ENCODE data around the gene SEZ6.

The SEZ6 gene

GRCh38 chr17:29005936-29006511 is at the start of gene SEZ6:
TSS of gene SEZ6 (minus strand) at chr17:29006033. CDS start at chr17:29005869, 164 bp downstream.
- Mint-ChIP-seq H3K4me3 (no peak within 1 kb of the TSS), H3K27me3 (peaks cover 41% of the 10 kb centered on the region), H3K4me1 (no peaks in the 10 kb centered on the region), H3K9me3 (no peaks in the 10 kb centered on the region), H3K27ac (no peak within 1 kb of the TSS), H3K36me3 (no peaks in the 10 kb centered on the region)

- Mint-ChIP-seq H3K9me3 (no peaks in the 10 kb centered on the region), H3K27ac (no peak overlapping the region), H3K4me1 (no peaks in the 10 kb centered on the region), H3K4me3 (no peak overlapping the region), H3K36me3 (no peaks in the 10 kb centered on the region), H3K27me3 (no peaks in the 10 kb centered on the region)
Observed at GRCh38 chr17:29054835-29055234, 49.0 kb upstream of the SEZ6 start.

- Mint-ChIP-seq H3K4me3 (no peak overlapping the region), H3K4me1 (no peaks in the 10 kb centered on the region), H3K27ac (no peak overlapping the region), H3K36me3 (no peaks in the 10 kb centered on the region), H3K27me3 (no peaks in the 10 kb centered on the region), H3K9me3 (no peaks in the 10 kb centered on the region)
Observed at GRCh38 chr17:29051731-29052130, 45.9 kb upstream of the SEZ6 start.

- no peak overlapping the region for H3K4me3 Mint-ChIP-seq
- no peaks in the 10 kb centered on the region for H3K27me3 Mint-ChIP-seq
- no peak overlapping the region for H3K27ac Mint-ChIP-seq
- no peaks in the 10 kb centered on the region for H3K36me3 Mint-ChIP-seq
- no peaks in the 10 kb centered on the region for H3K9me3 Mint-ChIP-seq
- no peaks in the 10 kb centered on the region for H3K4me1 Mint-ChIP-seq
Observed at GRCh38 chr17:29051194-29051593, 45.4 kb upstream of the SEZ6 start.

- Mint-ChIP-seq H3K27ac (no peak overlapping the region), H3K4me3 (no peak overlapping the region), H3K27me3 (no peaks in the 10 kb centered on the region), H3K36me3 (no peaks in the 10 kb centered on the region), H3K4me1 (no peaks in the 10 kb centered on the region), H3K9me3 (no peaks in the 10 kb centered on the region)
Observed at GRCh38 chr17:29050176-29050575, 44.3 kb upstream of the SEZ6 start.

- no peaks in the 10 kb centered on the region for H3K4me1 Mint-ChIP-seq
- no peak overlapping the region for H3K27ac Mint-ChIP-seq
- H3K4me3 Mint-ChIP-seq = no peak overlapping the region
- no peaks in the 10 kb centered on the region for H3K9me3 Mint-ChIP-seq
- H3K36me3 Mint-ChIP-seq = no peaks in the 10 kb centered on the region
- no peaks in the 10 kb centered on the region for H3K27me3 Mint-ChIP-seq
Observed at GRCh38 chr17:29049541-29050145, 43.8 kb upstream of the SEZ6 start.

- Mint-ChIP-seq H3K27ac (no peak overlapping the region), H3K36me3 (no peaks in the 10 kb centered on the region), H3K4me3 (no peak overlapping the region), H3K4me1 (no peaks in the 10 kb centered on the region), H3K27me3 (no peaks in the 10 kb centered on the region), H3K9me3 (no peaks in the 10 kb centered on the region)
Observed at GRCh38 chr17:29048440-29049368, 42.9 kb upstream of the SEZ6 start.

GRCh38 chr17:29046473-29046839 is 40.6 kb upstream of the SEZ6 start:
- Mint-ChIP-seq H3K27ac (no peak overlapping the region), H3K36me3 (no peaks in the 10 kb centered on the region), H3K27me3 (peaks cover 1% of the 10 kb centered on the region), H3K4me1 (no peaks in the 10 kb centered on the region), H3K9me3 (no peaks in the 10 kb centered on the region), H3K4me3 (no peak overlapping the region)

GRCh38 chr17:29045734-29046472 is 40.1 kb upstream of the SEZ6 start:
- Mint-ChIP-seq H3K9me3 (no peaks in the 10 kb centered on the region), H3K27me3 (peaks cover 1% of the 10 kb centered on the region), H3K4me3 (no peak overlapping the region), H3K36me3 (no peaks in the 10 kb centered on the region), H3K27ac (no peak overlapping the region), H3K4me1 (no peaks in the 10 kb centered on the region)

GRCh38 chr17:29045026-29045425 is 39.2 kb upstream of the SEZ6 start:
- Mint-ChIP-seq H3K27me3 (peaks cover 1% of the 10 kb centered on the region), H3K27ac (no peak overlapping the region), H3K9me3 (no peaks in the 10 kb centered on the region), H3K36me3 (no peaks in the 10 kb centered on the region), H3K4me3 (no peak overlapping the region), H3K4me1 (no peaks in the 10 kb centered on the region)

GRCh38 chr17:29043539-29044145 is 37.8 kb upstream of the SEZ6 start:
- no peak overlapping the region for H3K27ac Mint-ChIP-seq
- peaks cover 5% of the 10 kb centered on the region for H3K27me3 Mint-ChIP-seq
- H3K36me3 Mint-ChIP-seq = no peaks in the 10 kb centered on the region
- no peaks in the 10 kb centered on the region for H3K9me3 Mint-ChIP-seq
- no peaks in the 10 kb centered on the region for H3K4me1 Mint-ChIP-seq
- no peak overlapping the region for H3K4me3 Mint-ChIP-seq

- Mint-ChIP-seq H3K36me3 (no peaks in the 10 kb centered on the region), H3K9me3 (no peaks in the 10 kb centered on the region), H3K27ac (no peak within 1 kb of the TSS), H3K4me3 (no peak within 1 kb of the TSS), H3K4me1 (no peaks in the 10 kb centered on the region), H3K27me3 (peaks cover 5% of the 10 kb centered on the region)
Observed at GRCh38 chr17:29042679-29043538, 37.1 kb upstream of the SEZ6 start, which contains the start of gene PIPOX. TSS of gene PIPOX (plus strand) at chr17:29043141. CDS start at chr17:29043226, 85 bp downstream.

- H3K9me3 Mint-ChIP-seq = no peaks in the 10 kb centered on the region
- no peak overlapping the region for H3K27ac Mint-ChIP-seq
- no peaks in the 10 kb centered on the region for H3K4me1 Mint-ChIP-seq
- H3K36me3 Mint-ChIP-seq = no peaks in the 10 kb centered on the region
- H3K4me3 Mint-ChIP-seq = no peak overlapping the region
- H3K27me3 Mint-ChIP-seq = peaks cover 5% of the 10 kb centered on the region
Observed at GRCh38 chr17:29042026-29042678, 36.3 kb upstream of the SEZ6 start.

- Mint-ChIP-seq H3K4me1 (no peaks in the 10 kb centered on the region), H3K4me3 (no peak overlapping the region), H3K27me3 (peaks cover 6% of the 10 kb centered on the region), H3K36me3 (no peaks in the 10 kb centered on the region), H3K27ac (no peak overlapping the region), H3K9me3 (no peaks in the 10 kb centered on the region)
Observed at GRCh38 chr17:29041571-29041970, 35.7 kb upstream of the SEZ6 start.

Measured in activated naive CD4-positive, alpha-beta T cell treated with anti-CD3 and anti-CD28 coated beads, Interleukin-2, amount 50 U/mL, for 24 hours (primary cell).